Chondrocyte (in vitro differentiated cells): ENCODE results near the gene CREB3L1. TPM values are rescaled to one million over a fixed set of nuclear protein-coding genes. Genes with fewer than 3 reads are reported as not detected.

Experiments
- DNase-seq: peaks from one replicate; pipeline ENCODE4 v3.0.0; 2021; ENCODE audit warnings: mixed read lengths, low spot score
- H3K27ac Mint-ChIP-seq: one replicate; pipeline ENCODE4 v1.8.0; 2021; ENCODE audit warnings: mild to moderate bottlenecking, moderate library complexity, mixed read lengths; ENCODE audit not compliant: unreplicated experiment
- H3K27me3 Mint-ChIP-seq: 2 replicates; pipeline ENCODE4 v1.8.0; 2021; ENCODE audit warnings: low read depth, mixed read lengths
- H3K36me3 Mint-ChIP-seq: 2 replicates; pipeline ENCODE4 v1.8.0; 2021; ENCODE audit warnings: low read depth, mixed read lengths
- H3K4me1 Mint-ChIP-seq: 2 replicates; pipeline ENCODE4 v1.8.0; 2021; ENCODE audit warnings: low read depth, mild to moderate bottlenecking, mixed read lengths
- H3K4me3 Mint-ChIP-seq: one replicate; pipeline ENCODE4 v1.8.0; 2021; ENCODE audit warnings: mild to moderate bottlenecking, moderate library complexity, mixed read lengths; ENCODE audit not compliant: unreplicated experiment
- H3K9me3 Mint-ChIP-seq: 2 replicates; pipeline ENCODE4 v1.8.0; 2021; ENCODE audit warnings: low read depth, mixed read lengths
- CTCF ChIP-seq: fragments of 200-600 bp; sonication (generic); IDR thresholded peaks from 2 replicates; pipeline ENCODE4 v1.5.0; 2021; ENCODE audit warnings: antibody characterized with exemption, mild to moderate bottlenecking, moderate library complexity
- total RNA-seq: library from RNA; stranded (reverse); gene quantifications from 3 replicates; pipeline ENCODE4 v1.2.1, GENCODE V29; 2021

Gene CREB3L1
- total RNA-seq, 1 donor from 2014 or later: 192 TPM

- Mint-ChIP-seq H3K9me3 (no peaks in the 10 kb centered on the region), H3K27ac (peak overlapping the region; percentile 83), H3K36me3 (no peaks in the 10 kb centered on the region), H3K4me1 (peaks cover 77% of the 10 kb centered on the region), H3K27me3 (no peaks in the 10 kb centered on the region), H3K4me3 (no peak overlapping the region)
- no peak for DNase-seq
- no peak for TF ChIP-seq CTCF
Measured at GRCh38 chr11:46246521-46246920, 30.9 kb upstream of the CREB3L1 start.

- H3K27ac Mint-ChIP-seq: peak overlapping the region; percentile 83
- H3K36me3 Mint-ChIP-seq: no peaks in the 10 kb centered on the region
- H3K9me3 Mint-ChIP-seq: no peaks in the 10 kb centered on the region
- DNase-seq: no peak
- H3K4me1 Mint-ChIP-seq: peaks cover 73% of the 10 kb centered on the region
- TF ChIP-seq CTCF: no peak
- no peak overlapping the region for H3K4me3 Mint-ChIP-seq
- H3K27me3 Mint-ChIP-seq: no peaks in the 10 kb centered on the region
Measured at GRCh38 chr11:46247090-46247489, 30.4 kb upstream of the CREB3L1 start.

GRCh38 chr11:46247659-46248058 lies 29.8 kb upstream of the CREB3L1 start:
- H3K4me3 Mint-ChIP-seq: no peak overlapping the region
- no peak for DNase-seq
- no peaks in the 10 kb centered on the region for H3K27me3 Mint-ChIP-seq
- TF ChIP-seq CTCF: peak; percentile 63
- peaks cover 72% of the 10 kb centered on the region for H3K4me1 Mint-ChIP-seq
- no peaks in the 10 kb centered on the region for H3K36me3 Mint-ChIP-seq
- no peaks in the 10 kb centered on the region for H3K9me3 Mint-ChIP-seq
- H3K27ac Mint-ChIP-seq: peak overlapping the region; percentile 99

GRCh38 chr11:46248289-46249102 lies 29.0 kb upstream of the CREB3L1 start:
- DNase-seq: no peak
- no peaks in the 10 kb centered on the region for H3K36me3 Mint-ChIP-seq
- H3K9me3 Mint-ChIP-seq: no peaks in the 10 kb centered on the region
- no peak for TF ChIP-seq CTCF
- H3K27ac Mint-ChIP-seq: peak overlapping the region; percentile 99
- H3K27me3 Mint-ChIP-seq: no peaks in the 10 kb centered on the region
- no peak overlapping the region for H3K4me3 Mint-ChIP-seq
- peaks cover 64% of the 10 kb centered on the region for H3K4me1 Mint-ChIP-seq

GRCh38 chr11:46249103-46249937 lies 28.1 kb upstream of the CREB3L1 start:
- H3K4me1 Mint-ChIP-seq: peaks cover 56% of the 10 kb centered on the region
- no peak for DNase-seq
- no peaks in the 10 kb centered on the region for H3K36me3 Mint-ChIP-seq
- H3K27ac Mint-ChIP-seq: peak overlapping the region; percentile 99
- no peaks in the 10 kb centered on the region for H3K27me3 Mint-ChIP-seq
- no peak for TF ChIP-seq CTCF
- H3K9me3 Mint-ChIP-seq: no peaks in the 10 kb centered on the region
- H3K4me3 Mint-ChIP-seq: no peak overlapping the region
